ENCODE data around the gene TK1. TPM values are rescaled to one million over a fixed set of nuclear protein-coding genes. Genes with fewer than 3 reads are reported as not detected.
A peak's percentile ranks its signal among the peaks of the same experiment; 100 is the strongest.

TK1 gene
- total and polyA plus RNA-seq, 2 donors (not counting 1 experiment from before 2014, with no cell fraction given): 2.2 to 3.8 TPM

GRCh38 chr17:78168903-78169793, 17.7 kb downstream of the TK1 start:
- Histone ChIP-seq H3K27me3 (replicated peaks in 1 of 4; ENCODE audit: control extremely low read depth in 1 of 4, control insufficient read depth in 3 of 4, insufficient read depth in 4 of 4, low read length in 3 of 4) (no peaks in the 10 kb centered on the region), H3K4me2 (replicated peaks; ENCODE audit: low read depth, low read length, poor library complexity, severe bottlenecking) (peak overlapping the region; percentile 97), H3K4me1 (ENCODE audit: control insufficient read depth in 2 of 2, insufficient read depth in 2 of 2, low read length in 2 of 2) (peaks cover 51 to 61% of the 10 kb centered on the region in 2 donors), H4K20me1 (ENCODE audit: control insufficient read depth, insufficient read depth, low read length, poor library complexity, severe bottlenecking) (peaks cover 25% of the 10 kb centered on the region), H3K9ac (ENCODE audit: low read length) (peak overlapping the region; percentile 90), H3K4me3 (ENCODE audit: control extremely low read depth in 1 of 5, extremely low read depth in 1 of 5, insufficient read depth in 1 of 5, low read depth in 2 of 5, low read length in 4 of 5) (peak overlapping the region; percentile 1 to 88 (median 74)), H3K9me3 (ENCODE audit: control extremely low read depth in 1 of 3, control insufficient read depth in 2 of 3, insufficient read depth in 1 of 3, low read length in 2 of 3) (no peaks in the 10 kb centered on the region), H2AFZ (ENCODE audit: insufficient read depth, low read depth, low read length, poor library complexity, severe bottlenecking) (no peak overlapping the region), H3K27ac (ENCODE audit: low read length in 2 of 2) (peak overlapping the region; percentile 93 to 97), H3K79me2 (ENCODE audit: control insufficient read depth, insufficient read depth, low read length) (peaks cover 37% of the 10 kb centered on the region), H3K36me3 (replicated peaks in 1 of 2; ENCODE audit: control extremely low read depth in 1 of 2, control insufficient read depth in 1 of 2, extremely low read depth in 1 of 2, insufficient read depth in 2 of 2, low read length in 1 of 2) (peaks cover 0 to 29% of the 10 kb centered on the region in 2 experiments)
- H3K4me3 Mint-ChIP-seq: peak overlapping the region; percentile 83
- ChIA-PET CTCF (interaction anchor here (0.5 to 19.2 kb wide), 5 partner anchors 21 to 194 kb away, joined by 3 to 357 read pairs (median 5); partner anchors contain the start of genes TMC6 and TMC8), POLR2A (interaction anchor here (0.6 to 19.6 kb wide), 10 partner anchors 12 to 1028 kb away, joined by 3 to 432 read pairs (median 5); partner anchors contain the start of genes SEC14L1, TMC6 and TMC8)
- H3K27ac Mint-ChIP-seq: peak overlapping the region; percentile 89
- 10% methylated on average over 25 of the region's 38 CpGs for WGBS (ENCODE audit: insufficient coverage)
- H3K4me1 Mint-ChIP-seq: peaks cover 54% of the 10 kb centered on the region
- ATAC-seq (ENCODE audit: low read depth): peak; percentile 11
- intact Hi-C loops (cut with micrococcal nuclease): loop anchor here (1.0 to 2.0 kb wide), 4 partner anchors 14 to 36 kb away; partner anchors contain the start of genes AFMID and TK1
- DNase-seq: peak; percentile 86
- no peaks in the 10 kb centered on the region for H3K9me3 Mint-ChIP-seq (ENCODE audit: insufficient read depth)
- TF ChIP-seq EZH2 (IDR thresholded peaks at IDR 0.05; ENCODE audit: borderline replicate concordance, insufficient read depth, low read depth, low read length, poor library complexity, severe bottlenecking) (no peak), CTCF (IDR thresholded peaks at IDR 0.05) (no peak)
- H3K27me3 Mint-ChIP-seq: no peaks in the 10 kb centered on the region
